Astrocyte (in vitro differentiated cells and primary cell): ENCODE data around the gene SETD6.

Experiments
- CTCF ChIP-seq: IDR thresholded peaks from 2 replicates; pipeline ENCODE4 v1.5.1; 2011; ENCODE audit warnings: low read depth, mild to moderate bottlenecking, inconsistent platforms, low read length, moderate library complexity; ENCODE audit not compliant: insufficient read depth
- EZH2 ChIP-seq: IDR thresholded peaks from 2 replicates; pipeline ENCODE4 v1.6.1; 2012; ENCODE audit warnings: mild to moderate bottlenecking, low read length, inconsistent platforms; ENCODE audit not compliant: insufficient read depth

GRCh38 chr16:58537124-58537906 lies 22.0 kb downstream of the SETD6 start:
- TF ChIP-seq CTCF (no peak), EZH2 (no peak)
